HT-29 (cell line): ENCODE results near the gene XIRP1. TPM values are rescaled to one million over a fixed set of nuclear protein-coding genes. Genes with fewer than 3 reads are reported as not detected.

Experiments
- DNase-seq: peaks from one replicate; pipeline ENCODE4 v3.0.0-alpha.2; 2015; ENCODE audit warnings: low spot score
- small RNA-seq: library from RNA; depleted of rRNA; stranded (forward); fragments of <200 nt; gene quantifications from one replicate; pipeline ENCODE3, GENCODE V24; 2014
- total RNA-seq: library from RNA; depleted of rRNA; stranded (reverse); fragments of >200 nt; shearing (Covaris generic); gene quantifications from 2 replicates; pipeline ENCODE4 v1.2.3, GENCODE V29; 2014; rRNA removed

XIRP1 gene
- total RNA-seq, 1 experiment from 2014 or later, result not detected

DNA sequence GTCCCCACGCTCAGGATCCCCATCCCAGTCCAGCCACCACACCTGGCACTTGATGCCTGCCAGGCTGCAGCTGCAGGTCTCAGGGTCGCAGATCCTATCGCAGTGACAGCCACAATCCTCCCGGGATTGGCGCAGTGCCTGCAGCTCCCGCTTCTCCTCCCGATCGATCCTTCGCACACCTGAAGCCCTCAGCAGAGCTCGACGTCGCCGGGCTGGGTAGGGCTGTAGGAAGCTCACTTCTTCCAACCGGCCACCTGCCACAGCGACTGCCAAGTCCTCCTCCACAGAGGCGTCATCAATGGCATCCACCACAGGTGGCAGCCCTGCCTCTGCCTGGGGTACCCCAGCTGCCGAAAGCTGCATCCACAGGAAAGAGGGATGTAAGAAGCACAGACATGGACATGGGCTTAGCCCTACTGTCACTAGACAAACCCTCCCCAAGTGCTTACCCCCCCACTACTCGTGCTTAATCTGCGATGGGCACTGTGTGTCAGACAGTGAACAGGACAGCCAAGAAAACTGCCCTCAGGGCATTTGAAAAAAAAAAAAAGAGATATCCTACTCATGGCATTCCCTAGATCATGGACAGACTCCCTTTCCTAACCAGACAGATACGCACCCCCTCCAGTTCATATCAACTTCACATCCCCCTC is 48.2 kb downstream of the XIRP1 start:
- DNase-seq, result no peak

DNA sequence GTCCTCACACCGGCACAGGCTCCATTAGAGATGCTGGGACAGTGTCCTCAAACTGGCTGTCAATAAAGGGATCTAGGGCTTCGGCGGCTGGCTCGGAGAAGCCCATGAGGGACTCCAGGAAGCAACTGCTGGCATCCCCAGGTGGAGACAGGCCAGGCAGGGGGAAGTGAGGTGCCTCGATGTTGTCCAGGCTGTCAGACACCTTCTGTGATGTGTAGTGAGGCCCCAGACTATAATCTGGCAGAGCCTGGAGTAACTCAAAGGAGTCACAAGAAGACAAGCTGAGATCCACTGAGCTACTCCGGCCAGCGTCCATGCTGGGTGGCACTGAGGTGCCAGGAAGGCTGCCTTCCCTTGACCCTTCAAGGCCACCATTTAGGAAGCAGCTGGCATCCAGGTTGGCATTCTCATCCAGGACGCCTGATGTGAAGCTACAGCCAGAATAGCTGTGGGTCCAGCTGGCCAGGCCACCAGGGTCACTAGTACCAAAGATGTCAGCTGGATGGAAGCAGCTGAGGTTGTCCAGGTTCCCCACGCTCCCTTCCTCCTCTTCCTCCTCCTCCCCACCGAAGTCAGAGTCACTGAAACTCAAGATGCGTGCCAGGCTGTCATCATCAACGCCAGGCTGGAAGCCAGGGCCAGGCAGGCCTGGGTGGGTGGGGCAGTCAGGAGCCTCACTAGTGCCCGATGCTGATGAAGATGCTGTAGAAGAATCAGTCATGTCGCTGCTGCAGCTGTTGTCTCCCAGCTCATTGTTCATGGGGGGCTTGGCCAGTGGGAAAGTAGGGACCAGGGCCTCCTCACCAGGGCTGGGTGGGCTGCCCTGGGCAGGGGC is 49.1 kb downstream of the XIRP1 start:
- DNase-seq, result no peak

DNA sequence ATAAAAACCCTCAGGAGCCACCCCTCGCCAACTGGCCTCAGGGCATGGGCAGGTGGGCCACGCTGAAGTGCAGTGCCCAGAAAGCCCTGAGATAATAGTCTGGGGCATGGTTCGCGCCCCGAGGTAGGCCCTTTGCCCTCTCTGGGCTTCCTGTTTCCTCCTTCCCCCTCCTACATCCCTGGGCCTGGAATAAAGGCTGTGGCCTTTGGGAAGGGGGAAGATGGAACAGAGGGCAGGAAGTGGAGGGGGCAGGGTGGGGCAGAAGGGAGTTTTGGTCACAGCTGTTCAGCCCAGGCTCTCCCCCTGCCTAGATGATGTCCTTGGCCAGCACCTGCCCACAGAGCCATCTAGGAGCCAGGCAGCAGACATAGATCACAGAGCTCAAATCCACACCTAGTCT is 50.3 kb downstream of the XIRP1 start:
- no peak for DNase-seq

DNA sequence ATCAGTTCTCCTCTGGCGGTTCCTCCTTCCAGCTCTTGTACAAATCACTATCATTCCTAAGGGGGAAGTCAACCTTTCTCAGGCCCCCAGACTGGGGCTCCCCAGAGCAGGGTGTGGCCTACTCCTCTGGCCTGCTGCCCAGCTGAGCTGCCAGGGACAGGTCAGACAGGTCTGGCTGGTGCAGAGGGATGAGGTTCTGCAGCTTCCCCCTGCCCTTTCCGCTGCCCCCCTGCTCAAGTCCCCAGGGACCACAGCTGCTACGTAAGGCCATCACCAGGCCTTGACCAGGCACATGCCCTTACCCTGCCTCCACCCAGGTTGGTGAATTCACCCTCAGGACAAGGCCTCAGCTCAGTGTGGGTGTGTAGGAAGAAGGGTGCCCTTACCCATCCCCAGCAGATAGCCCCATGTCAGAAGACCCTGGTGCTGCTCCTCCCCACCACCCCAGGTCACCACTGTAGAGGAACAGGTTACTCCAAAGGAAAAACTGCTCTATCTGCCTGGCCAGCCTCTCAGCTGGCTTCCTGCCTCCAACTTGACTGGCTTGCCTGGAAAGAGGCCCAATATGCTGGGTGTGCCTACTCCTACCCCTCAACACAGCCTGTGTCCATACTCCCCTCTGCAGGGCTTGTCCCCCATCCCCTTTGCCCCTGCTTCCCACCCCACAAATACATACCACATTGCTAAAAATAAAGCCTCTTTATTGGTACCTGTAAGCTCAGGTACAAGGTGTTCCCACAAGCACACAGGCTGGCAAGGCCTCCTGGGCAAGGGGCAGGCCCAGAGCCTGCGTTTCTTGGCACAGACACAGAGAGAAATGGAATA is 51.0 kb downstream of the XIRP1 start:
- peak; percentile 72 for DNase-seq

DNA sequence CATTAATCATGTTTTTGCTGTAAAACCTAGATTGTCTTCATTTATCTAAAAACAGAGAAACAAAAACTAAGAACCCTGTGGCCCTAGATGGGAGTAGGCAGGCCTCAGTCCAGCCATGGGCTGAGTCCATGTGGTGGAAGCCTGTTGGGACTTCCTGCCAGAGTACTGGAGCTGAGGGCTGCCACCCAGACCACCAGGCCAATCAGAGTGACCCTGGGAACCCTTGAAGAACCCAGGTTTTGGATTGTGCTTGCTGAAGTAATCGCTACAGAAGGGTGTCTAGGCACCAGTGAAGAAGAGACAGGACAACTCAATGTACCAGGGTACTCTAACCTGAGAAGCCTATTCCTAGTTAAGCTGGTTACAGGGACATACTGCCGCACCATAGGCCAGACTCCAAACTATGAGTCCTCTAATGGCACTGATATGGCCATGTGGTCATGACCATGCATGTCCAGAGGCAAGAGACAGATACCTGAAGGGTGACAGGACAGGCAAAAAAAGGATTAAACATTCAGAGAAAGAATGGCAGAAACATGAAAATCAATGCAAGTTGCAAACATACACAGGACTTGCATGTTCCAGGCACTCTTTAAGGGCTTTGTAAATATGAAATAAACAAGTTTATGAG is 51.9 kb downstream of the XIRP1 start:
- DNase-seq, result no peak

DNA sequence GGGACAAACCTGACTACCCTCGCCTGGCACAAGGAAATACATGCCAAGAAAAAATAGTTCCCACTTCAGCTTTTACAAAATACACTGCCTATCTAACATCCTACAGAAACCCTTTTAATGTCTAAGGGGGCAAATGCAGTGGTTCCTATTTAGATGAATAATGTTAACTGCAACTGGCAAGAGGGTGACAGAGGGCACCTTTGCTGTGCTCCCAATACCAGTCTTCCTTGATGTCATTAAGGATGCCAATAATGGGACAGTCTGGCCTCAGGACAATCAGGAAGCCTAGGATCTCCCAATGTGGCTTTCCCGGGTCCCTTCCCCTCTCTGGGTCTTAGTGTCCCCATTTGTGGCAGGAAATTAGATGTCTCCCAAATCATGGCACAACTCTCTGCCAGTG is 53.0 kb downstream of the XIRP1 start:
- no peak for DNase-seq

DNA sequence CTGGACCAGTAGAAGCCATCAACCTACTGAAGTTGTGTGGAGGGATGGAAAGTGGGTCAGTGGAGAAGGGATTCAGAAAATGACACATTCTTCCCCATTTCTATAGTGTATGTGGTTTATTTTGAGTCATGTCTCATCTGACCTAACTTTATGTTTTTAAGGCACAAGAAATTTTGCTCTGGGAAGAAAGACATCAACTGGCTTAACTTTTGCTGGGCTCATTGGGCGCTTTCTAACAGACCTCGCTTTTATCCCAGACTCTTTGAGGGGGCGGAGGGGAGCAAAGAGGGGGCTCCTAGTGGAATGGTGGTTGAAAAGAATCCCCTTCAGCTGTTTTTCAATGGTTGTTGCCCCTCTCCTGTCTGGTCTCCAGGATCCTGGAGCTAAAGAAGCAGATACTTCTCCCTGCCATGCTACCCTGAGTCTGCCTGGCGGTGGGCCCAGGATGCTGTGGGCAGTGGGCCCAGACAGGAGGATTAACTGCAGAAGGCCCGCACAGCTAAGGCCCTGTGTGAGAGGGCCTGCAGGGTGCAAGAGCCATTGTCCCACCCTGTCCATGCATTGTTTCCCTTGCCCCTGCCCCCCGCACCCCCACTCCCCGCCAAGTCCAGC is 53.5 kb downstream of the XIRP1 start:
- DNase-seq, result no peak

DNA sequence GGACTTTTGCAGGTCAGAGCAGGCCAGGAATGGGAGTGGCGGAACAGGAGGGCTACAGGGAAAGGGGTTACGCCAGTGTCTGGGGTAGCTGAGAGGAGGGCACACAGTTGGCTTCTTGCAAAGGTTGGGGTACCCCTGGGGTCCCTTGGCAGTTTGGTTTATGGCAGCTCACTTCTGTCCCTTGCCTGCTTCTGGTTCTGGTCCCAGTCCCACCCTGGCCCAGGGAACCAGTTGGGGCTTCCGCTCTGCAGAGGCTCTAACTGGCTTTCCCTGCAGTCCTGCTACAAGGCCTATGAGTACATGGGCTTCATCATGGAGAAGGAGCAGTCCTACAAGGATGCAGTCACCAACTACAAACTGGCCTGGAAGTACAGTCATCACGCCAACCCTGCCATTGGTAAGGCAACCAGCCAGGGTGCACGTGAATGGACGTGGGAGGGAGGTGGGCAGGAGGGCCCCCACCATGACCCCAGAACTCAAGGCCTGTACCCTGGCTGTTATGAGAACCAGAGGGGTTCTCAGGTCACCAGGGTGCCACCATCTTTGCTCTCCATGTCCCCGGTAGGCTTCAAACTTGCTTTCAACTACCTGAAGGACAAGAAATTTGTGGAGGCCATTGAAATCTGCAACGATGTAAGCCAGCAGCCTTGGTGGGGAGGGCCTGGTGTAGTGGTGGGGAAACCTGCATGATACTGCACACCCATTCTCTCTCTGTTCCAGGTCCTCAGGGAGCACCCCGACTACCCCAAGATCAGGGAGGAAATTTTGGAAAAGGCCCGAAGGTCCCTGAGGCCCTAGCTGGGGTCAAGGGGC is 54.2 kb downstream of the XIRP1 start:
- no peak for DNase-seq

DNA sequence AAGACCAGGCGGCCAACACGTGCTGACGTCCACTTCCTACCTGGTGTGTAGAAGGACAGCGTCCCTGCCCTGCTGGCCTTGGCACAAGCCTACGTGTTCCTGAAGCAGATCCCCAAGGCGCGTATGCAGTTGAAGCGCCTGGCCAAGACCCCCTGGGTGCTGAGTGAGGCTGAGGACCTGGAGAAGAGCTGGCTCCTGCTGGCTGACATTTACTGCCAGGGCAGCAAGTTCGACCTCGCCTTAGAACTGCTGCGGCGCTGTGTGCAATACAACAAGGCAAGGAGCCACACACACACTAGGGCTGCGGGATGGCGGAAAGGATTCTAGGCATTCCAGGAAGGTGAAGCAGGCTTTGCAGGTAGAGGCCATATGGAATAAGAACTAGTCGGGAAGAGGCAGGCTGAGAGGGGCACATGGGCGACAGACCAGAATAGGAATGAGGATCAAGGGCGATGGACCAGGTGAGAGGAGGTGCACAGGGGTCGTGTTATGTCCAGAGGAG is 54.9 kb downstream of the XIRP1 start:
- DNase-seq, result no peak

DNA sequence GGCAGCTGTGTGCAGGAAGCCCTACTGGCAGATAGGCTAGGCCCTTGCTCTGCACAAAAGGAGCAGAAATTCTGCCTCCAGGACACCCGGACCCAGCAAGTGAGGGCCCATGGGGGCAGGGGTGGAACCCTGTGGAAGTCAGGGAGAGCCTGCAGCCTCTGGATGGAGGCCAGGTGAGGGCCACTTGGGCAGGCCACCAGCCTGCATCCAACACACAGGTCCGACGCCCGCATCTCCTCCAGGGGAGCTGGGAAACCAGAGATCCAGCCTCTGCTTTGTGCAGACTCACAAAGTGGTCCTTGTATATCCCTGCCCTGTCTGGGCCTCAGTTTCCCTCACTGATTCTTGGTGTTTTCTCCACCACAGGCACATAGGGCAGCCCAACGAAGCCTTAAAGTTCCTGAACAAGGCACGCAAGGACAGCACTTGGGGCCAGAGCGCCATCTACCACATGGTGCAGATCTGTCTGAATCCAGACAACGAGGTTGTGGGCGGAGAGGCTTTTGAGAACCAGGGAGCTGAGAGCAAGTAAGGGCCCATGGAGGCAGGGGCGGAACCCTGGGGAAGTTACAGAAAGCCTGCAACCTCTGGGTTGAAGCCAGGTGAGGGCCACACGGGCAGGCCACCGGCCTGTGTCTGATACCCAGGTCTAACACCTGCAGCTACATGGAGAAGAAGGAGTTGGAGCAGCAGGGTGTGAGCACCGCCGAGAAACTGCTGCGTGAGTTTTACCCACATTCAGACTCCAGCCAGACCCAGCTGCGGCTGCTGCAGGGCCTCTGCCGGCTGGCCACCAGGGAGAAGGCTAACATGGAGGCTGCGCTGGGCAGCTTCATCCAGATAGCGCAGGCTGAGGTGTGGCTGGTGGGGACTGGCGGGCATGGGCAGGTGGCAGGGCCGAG is 55.6 kb downstream of the XIRP1 start:
- no peak for DNase-seq

DNA sequence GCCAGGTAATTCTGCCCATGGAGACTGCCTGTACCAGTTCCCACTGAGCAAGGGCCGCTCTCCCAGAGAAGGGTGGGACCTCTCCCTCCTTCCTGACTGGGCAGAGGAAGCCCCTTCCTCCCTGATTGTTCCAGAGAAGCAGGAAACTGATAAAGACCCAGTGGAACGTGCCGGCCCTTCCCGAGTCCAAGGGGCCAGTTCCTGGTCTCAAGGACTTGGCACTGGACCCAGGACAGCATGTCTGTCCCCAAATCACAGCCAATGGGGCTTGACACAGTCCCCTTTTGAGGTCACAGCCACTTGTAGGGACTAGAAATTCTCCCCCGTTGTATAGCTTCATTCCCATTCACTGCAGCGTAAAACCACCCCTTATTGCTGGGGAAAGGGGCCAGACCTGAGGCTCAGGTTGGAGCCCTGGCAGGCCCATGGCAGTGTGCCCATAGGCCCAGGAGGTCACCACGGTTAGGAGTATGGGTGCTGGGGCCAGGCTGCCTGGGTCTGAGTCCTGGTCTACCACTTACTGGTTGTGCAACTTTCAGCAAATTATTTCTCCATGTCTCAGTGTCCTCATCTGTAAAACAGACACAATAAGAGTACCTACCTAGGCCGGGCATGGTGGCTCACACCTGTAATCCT is 57.1 kb downstream of the XIRP1 start:
- no peak for DNase-seq

DNA sequence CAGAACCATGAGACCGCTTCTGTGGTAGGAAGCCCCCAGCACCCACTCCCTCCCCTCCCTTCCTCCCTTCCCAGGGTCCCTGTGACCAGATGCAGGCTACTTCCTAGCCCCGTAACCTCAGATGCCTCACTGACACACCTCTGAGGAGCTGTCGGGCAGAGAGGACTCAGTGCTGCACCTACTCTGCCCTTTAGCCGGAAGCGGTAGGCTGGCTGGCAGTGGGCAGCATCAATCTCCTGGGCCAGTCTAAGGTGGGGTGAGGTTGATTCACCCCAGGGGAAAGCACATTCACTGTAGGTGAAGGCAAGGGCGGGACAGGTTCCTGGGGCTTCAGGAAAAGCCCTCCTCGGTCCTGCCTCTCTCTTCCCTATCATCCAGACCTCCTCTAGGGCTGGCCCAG is 58.1 kb downstream of the XIRP1 start:
- no peak for DNase-seq

DNA sequence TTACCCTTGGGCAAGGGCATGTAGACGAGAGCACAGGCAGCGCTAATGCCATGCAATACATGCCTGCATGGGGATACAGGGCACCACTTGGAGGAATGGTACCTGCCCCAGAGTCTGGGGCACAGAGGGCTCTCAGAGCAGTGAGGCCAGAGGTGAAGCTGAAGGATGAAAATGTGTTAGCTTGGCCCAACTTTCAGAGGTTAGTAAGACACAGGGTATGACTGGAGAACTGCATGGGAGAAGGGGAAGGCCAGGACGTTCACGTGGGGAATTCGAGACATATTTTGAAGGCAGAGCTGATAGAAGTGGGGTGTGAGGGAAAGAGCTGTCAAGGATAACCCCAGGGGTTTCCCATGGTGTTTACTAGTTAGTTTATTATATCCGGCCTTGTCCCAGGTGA is 58.6 kb downstream of the XIRP1 start:
- no peak for DNase-seq

Small RNA genes within 50 kb of the gene (small RNA-seq; reads per million reads assigned to genes)
- not detected for gene RF00017

Other genes with a start within 250 kb of the XIRP1 start
- not detected in 2 replicates for gene SCN11A, start 140.7 kb downstream of the XIRP1 start, total RNA-seq
- 6.0 and 10.1 TPM in 2 replicates for gene WDR48, start 140.6 kb downstream of the XIRP1 start, total RNA-seq
- gene GORASP1, start 85.0 kb downstream of the XIRP1 start, total RNA-seq, result 66.5 and 67.1 TPM in 2 replicates
- gene TTC21A, start 84.9 kb downstream of the XIRP1 start, total RNA-seq, result 1.6 and 2.1 TPM in 2 replicates
- 53.6 and 55.3 TPM in 2 replicates for gene CSRNP1, start 39.0 kb downstream of the XIRP1 start, total RNA-seq
- not detected in 2 replicates for gene CX3CR1, start 87.4 kb upstream of the XIRP1 start, total RNA-seq
- not detected in 2 replicates for gene CCR8, start 137.1 kb upstream of the XIRP1 start, total RNA-seq
- 18.1 and 24.1 TPM in 2 replicates for gene SLC25A38, start 190.8 kb upstream of the XIRP1 start, total RNA-seq
- 1,278 and 1,405 TPM in 2 replicates for gene RPSA, start 214.1 kb upstream of the XIRP1 start, total RNA-seq